GM15510 (cell line): ENCODE measurements around the gene IFITM2.

Experiments used
- POLR2A ChIP-seq: IDR thresholded peaks from 3 replicates; pipeline ENCODE4 v1.6.1; 2011; ENCODE audit warnings: borderline replicate concordance; ENCODE audit not compliant: insufficient read length; ENCODE audit errors: extremely low read depth

The IFITM2 gene

GRCh38 chr11:285894-286220 is 21.8 kb upstream of the IFITM2 start:
- TF ChIP-seq POLR2A: no peak

GRCh38 chr11:287821-288477 is 19.7 kb upstream of the IFITM2 start:
- no peak for TF ChIP-seq POLR2A

DNA sequence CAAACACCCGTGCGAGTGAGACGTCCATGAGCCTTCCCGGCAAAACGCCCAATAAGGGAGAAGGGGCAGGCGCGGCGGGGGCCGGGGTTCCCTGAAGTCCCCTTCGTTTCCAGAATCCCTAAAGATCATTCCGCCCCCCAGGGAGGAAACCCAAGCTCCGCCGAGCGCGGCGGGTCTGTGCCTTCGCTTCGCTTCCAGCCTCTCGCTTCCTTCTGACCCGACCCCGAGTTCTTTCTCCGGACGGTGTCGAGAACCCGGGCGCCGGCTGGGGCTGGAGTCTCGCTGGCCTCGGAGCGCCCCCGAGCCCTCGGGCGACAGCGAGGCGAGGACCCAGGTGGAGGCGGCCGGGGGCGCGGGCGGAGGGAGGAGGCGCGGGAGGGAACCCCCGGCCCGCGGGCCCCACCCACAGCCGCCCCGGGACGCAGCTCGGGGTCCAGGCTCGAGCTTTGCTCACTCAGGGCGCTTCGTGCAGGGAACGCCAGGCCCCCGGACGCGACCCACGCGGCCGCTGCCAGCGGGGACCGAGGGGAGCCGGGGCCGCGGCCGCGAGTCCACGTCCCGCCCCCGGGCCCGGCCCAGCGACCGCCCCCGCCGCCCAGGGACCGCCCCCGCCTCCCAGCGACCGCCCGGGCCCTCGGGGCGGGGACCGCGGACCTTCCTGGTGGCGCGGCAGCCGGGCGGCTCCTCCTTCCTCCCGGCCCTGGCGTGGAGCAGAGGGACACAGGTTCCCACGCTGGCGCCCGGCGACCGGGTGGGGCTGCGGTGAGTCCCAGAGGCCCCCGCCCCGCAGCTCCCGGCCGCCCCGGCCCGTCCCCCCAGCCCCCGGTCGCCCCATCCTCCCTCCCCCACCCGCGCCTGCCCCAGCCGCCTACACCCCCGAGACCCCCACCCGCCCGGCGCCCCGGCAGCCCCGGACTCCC is 18.9 kb upstream of the IFITM2 start, which contains the start of gene PGGHG:
TSS of gene PGGHG (plus strand) at position 649 of the 920 bp plus-strand sequence. CDS start 691 bp downstream, outside the sequence.
- peak; percentile 68 for TF ChIP-seq POLR2A

DNA sequence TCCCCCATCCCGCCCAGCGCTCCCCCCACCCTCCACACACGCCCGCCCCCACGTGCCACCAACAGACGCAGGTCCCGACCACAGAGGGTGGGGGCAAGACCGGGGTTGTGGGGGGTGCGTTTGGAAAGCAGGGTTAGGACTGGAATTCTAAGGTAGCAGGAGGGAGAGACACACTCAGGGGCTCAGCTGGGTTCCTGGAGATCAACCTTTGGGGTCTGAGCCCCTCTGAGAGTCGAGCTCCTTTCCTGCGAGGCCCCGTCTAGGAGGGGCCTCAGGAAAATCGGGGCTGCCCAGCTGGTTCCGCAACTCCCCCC is 18.3 kb upstream of the IFITM2 start:
- no peak for TF ChIP-seq POLR2A

GRCh38 chr11:289712-290620 is 17.6 kb upstream of the IFITM2 start:
- TF ChIP-seq POLR2A: no peak

GRCh38 chr11:290621-291231 is 16.9 kb upstream of the IFITM2 start:
- TF ChIP-seq POLR2A: no peak

- no peak for TF ChIP-seq POLR2A
Measured at GRCh38 chr11:291281-292210, 16.1 kb upstream of the IFITM2 start.

DNA sequence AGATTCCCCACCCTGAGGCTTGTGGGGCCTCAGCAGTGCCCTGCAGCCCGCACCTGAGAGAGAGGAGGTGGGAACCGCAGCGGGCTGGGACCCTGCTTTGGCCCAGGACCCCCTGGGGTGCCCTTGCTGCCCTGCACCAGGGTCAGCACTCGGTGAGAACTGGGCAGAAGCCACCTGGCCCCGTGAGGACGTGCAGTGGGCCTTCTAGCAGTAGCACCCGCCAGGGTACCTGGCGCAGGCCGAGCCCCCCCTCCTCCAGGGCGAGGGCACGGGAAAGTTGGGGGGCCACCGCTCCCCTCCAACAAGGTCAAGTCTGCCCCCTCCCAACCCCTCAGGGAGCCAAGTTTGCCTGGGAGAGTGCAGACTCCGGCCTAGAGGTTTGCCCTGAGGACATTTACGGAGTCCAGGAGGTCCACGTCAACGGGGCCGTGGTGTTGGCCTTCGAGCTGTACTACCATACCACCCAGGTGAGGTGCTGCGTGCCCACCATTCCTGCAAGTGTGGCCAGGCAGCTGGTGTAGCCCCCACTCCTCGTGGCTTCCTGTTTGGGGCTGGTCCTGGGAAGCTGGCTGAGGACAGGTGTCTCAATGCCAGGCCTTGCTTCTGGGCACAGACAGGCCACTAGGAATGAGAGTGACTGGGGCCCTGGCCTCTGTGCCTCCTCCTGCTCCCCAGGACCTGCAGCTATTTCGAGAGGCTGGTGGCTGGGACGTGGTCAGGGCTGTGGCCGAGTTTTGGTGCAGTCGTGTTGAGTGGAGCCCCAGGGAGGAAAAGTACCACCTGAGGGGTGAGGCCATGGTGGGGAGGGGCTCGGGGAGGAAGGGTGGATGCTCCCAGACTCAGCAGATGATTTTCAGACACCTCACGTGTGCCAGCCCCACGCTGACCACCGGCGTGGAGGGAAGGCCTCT is 15.2 kb upstream of the IFITM2 start:
- no peak for TF ChIP-seq POLR2A

DNA sequence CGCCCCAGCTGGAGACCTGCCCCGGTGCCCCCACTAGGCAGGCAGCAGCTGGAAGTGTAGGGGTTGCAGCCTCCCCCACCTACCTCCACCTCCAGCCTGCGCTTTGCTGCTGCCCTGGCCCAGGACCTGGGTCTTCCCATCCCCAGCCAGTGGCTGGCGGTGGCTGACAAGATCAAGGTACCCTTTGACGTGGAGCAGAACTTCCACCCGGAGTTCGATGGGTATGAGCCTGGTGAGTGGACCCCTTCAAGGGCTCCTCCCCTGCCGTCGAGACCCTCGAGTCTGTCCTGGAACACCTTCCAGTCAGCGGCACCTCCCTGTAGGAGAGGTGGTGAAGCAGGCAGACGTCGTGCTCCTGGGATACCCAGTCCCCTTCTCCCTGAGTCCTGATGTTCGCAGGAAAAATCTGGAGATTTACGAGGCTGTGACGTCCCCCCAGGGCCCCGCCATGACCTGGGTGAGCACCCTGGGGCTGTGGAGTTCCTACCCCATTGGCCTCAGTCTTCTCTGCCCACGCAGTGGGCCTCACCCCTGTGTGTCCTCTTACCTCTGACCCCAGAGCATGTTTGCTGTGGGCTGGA is 14.3 kb upstream of the IFITM2 start:
- TF ChIP-seq POLR2A: no peak

GRCh38 chr11:293852-294661 is 13.6 kb upstream of the IFITM2 start:
- TF ChIP-seq POLR2A: no peak

DNA sequence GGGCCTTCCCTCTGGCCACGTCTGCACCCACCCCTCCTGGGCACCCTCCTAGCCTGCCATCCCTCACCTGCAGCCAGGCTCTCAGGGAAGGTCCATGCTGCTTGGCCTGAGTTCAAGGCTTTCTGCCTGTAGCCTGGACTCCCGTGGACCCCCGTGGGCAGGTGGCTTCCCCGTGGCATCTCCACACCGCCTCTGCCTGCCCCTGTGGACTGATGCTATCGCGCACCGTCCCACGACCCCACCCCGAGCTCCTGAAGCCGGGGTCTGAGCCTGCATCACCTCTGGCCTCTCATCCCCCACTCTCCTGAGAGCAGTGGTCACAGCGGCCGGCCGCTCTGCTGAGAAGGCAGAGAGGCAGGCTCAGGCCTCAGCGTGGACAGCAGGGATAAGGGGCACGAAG is 12.8 kb upstream of the IFITM2 start:
- TF ChIP-seq POLR2A: no peak

DNA sequence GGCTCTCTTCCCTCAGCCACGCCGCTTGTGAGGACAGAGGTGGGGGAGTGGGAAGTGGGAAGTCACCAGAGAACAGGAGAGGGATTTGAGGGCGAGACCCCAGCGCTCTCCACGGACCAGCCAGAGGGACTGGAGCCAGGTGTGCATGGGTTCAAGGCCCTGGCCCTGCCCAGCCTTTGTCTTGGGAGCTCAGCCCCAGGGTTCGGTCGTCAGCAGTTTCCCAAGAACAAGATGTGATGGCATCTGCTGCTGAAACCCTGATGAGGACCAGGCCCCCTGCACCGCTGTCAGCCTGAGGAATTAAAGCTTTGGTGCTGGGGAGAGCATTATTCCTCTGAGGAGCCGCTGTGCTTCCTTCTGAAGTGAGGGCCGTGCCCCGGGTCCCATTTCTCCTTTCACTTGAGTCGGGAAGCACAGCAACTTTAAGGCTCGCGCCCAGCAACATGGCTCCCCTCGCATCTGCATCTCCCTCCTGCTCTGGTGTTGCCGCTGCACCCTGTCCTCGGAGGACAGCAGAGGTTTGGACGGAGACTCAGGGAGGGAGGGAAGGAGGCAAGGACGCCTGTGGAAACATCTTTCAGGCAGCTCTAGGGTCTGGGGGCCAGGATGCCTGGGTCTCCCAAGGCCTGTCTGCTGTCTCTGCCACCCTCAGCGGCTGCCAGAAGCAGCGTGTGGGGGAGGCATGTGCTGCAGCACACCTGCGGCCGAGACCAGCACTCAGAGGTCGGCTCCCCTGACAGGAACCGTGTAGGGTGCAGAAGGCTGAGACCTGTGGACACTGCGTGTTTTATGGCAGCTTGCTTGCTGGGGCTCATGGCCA is 12.1 kb upstream of the IFITM2 start:
- no peak for TF ChIP-seq POLR2A
